Subcutaneous adipose tissue (tissue), 4 donors: Measurements from ENCODE around the gene PDE4D. TPM values are rescaled to one million over a fixed set of nuclear protein-coding genes. Genes with fewer than 3 reads are reported as not detected.

Experiments
- total RNA-seq, 4 donors: library from RNA; depleted of rRNA; stranded (reverse); fragments of >200 nt; gene quantifications; one replicate each; pipeline ENCODE4 v1.1.0, GENCODE V29; 2016
- TF ChIP-seq, protein P1 (sequence below): fragments of 450-650 bp; IDR thresholded peaks from one replicate; pipeline ENCODE4 v1.5.1; 2016; ENCODE audit warnings: low read depth, mild to moderate bottlenecking, control low read depth, antibody characterized with exemption, moderate library complexity

The PDE4D gene
- total RNA-seq, 4 donors from 2014 or later = 15.0 to 24.0 (median 18.5) TPM

DNA sequence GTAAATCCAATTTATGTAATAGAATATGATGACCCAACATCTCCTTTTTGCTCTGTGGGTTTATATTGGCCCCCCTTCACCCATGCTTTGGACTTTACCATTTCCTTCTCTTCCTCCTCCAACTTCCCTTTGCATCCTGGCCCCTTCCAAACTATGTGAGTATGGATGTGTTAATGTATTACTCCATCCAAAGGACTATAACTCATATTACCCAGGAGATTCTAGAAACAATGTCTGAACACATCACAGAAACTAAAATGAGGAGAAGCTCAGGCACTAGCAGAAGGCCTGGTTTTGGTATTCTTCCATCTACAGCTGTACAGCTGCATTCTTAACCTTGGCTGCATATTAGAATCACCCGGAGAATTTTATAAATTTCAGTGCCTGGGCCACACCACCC lies 110.7 kb downstream of the PDE4D start:
- TF ChIP-seq, protein P1, sequence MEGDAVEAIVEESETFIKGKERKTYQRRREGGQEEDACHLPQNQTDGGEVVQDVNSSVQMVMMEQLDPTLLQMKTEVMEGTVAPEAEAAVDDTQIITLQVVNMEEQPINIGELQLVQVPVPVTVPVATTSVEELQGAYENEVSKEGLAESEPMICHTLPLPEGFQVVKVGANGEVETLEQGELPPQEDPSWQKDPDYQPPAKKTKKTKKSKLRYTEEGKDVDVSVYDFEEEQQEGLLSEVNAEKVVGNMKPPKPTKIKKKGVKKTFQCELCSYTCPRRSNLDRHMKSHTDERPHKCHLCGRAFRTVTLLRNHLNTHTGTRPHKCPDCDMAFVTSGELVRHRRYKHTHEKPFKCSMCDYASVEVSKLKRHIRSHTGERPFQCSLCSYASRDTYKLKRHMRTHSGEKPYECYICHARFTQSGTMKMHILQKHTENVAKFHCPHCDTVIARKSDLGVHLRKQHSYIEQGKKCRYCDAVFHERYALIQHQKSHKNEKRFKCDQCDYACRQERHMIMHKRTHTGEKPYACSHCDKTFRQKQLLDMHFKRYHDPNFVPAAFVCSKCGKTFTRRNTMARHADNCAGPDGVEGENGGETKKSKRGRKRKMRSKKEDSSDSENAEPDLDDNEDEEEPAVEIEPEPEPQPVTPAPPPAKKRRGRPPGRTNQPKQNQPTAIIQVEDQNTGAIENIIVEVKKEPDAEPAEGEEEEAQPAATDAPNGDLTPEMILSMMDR = no peak

DNA sequence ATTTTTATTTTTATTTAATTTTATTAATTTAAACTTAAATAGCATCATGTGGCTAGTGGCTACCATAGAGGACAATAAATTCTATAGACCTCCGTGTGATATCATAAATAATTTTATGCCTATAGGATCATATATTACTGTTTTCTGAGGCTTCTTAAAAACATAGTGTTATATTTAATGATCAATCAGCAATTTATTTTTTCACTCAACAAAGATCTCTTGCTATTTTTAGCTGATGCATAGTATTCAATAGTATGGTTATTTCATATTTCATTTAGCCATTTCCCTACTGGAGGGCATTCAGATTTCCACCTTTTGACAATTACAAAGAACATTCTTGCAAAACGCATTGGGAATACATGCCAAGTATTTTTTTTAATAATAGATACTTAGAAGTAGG lies 114.1 kb downstream of the PDE4D start:
- TF ChIP-seq, protein P1 = no peak

DNA sequence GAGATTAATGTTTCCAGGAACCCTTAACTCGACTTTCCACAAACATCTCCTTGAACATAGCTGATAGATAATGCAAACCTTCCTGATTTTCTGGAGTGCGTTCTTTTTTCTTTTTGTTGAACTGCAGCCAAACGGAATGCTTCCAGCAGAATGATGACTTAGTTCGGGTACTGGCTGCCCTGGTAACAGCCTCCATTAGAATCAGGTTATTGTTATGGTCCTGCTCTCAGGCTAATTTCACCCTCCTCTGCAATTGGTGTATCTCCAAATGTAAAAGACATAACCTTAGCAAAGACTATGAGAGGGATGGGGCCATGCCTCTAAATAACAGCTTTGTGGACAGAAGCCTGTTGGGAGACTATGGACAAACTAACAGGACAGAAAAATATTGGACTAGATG lies 116.5 kb downstream of the PDE4D start:
- TF ChIP-seq, protein P1 = no peak

DNA sequence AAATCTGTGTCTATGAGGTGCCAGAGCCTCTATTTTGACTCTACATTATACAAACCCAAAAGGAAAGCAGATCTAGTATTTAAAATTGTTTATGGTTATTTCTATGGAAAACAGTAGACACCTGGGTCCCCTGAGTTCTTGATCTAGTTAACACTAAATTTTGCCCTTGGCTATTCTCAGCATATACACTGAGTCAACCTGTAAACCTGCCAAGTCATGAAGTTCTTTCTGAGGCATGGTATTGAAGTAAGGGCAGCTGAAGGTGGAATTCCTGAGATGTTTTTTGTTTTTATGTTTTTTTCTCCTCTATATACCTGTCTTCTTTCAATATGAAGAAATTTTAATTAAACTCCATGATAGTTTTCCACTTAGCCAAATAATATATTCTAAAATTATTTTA lies 120.2 kb downstream of the PDE4D start:
- TF ChIP-seq, protein P1 = no peak

DNA sequence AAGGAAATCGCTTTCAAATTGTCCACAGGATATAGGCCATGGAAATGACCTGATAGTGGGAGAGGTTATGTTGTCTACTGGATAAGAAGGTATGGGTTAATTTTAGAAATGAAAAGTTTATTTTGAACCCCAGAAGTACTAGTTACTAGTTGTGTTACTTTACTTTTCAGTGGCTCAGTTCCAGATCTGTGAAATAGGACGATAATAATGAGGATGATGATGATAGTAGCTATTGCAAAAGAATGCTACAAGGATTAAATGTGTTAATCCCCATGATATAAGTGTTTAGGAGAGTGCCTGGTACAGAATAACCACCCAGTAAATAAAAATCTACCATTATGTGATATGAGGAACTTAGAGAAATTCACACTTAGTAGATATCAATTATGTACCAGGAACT lies 120.8 kb downstream of the PDE4D start:
- TF ChIP-seq, protein P1 = no peak

DNA sequence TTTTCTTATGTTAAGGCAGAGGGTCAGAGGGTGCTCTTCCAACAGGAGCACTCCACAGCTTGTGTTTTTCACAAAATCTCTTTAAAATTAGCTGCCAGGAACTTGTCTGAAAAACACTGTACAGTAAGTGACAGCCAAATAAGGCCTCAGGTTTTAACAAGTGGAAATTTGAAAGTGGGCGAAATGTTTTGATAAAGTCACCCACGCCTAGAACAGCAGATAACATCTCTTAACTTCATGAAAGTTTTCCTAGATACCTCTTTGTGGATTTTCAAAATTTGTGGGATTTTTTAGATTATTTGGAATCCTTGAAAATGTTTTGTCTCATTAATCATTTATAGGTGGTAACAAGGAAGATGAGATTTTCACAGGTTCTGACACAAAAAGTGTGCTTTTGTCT lies 121.3 kb downstream of the PDE4D start:
- TF ChIP-seq, protein P1 = no peak

DNA sequence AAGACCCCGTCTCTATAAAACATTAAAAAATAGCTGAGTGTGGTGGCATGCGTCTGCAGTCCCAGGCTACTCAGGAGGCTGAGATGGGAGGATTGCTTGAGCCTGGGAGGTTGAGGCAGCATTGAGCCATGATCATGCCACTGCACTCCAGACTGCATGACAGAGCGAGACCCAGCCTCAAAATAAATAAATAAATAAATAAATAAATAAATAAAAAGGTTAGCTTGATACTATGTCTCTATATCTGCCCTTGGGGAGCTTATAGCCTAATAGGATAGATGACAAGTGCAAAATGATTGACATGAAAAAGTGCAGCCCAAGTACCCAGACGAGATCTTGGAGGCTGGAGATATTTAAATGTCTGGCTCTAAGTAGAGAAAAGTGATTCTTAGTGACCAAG lies 122.6 kb downstream of the PDE4D start:
- TF ChIP-seq, protein P1 = no peak
